DMS53 (cell line): ENCODE results near the gene HSD17B12.
A peak's percentile ranks its signal among the peaks of the same experiment; 100 is the strongest.

Source experiments
- DNase-seq: peaks from one replicate; lab custom pipeline; 2025; lab: John Stamatoyannopoulos, UW

The HSD17B12 gene

GRCh38 chr11:43806976-43807375, 126.4 kb downstream of the HSD17B12 start:
- DNase-seq: no peak

- peak; percentile 10 for DNase-seq
Measured at GRCh38 chr11:43810929-43811596, 130.5 kb downstream of the HSD17B12 start.

DNA sequence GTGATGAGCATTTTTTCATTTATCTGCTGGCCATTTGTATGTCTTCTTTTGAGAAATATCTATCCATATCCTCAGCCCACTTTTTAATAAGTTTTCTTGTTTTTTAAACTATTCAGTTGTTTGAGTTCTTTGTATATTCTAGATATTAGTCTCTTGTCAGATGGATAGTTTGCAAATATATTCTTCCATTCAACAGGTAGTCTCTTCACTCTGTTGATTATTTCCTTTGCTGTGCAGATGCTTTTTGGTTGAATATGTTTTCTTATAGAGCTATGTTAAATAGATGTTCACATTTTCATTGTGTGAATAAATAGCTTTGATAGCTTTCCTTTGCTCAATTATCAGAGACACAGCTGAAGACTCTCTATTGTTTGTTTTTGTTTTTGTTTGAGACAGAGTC, 131.9 kb downstream of the HSD17B12 start:
- DNase-seq: no peak

DNA sequence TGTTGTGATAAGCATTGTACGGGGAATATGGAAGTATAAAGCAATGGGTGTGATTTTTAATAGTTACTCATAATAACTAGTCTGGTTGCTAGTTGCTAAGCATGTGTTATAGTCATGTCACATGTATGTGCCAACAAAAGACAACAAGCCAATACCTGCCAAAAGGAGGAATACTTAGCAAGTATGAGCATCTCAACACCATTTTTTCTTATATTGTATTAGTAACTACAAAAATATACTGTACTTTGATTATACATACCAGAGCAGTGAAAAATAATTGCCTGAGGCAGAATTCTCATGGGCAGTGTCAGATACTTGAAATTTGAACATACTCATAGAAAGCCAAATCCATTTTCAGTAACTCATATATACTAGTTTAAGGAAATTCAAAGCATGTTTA, 137.7 kb downstream of the HSD17B12 start:
- DNase-seq: no peak

DNA sequence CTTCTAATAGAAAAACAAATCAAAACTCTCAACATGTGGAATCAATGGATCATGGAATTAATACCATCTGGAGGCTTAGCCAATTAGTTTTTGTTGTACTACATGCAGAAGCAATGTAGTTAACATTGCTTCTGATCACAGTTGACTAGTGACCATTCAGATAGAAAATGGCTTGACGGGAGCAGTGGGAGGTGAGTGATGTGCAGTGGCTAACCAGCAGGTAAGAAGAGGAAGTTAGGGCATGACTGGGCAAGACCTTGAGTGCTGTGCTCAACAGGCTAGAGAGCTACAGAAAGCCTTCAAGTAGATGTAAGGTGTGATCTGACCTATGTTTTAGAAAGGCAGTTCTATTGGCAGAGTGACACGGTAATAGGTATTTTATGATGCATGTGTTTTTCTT, 139.4 kb downstream of the HSD17B12 start:
- no peak for DNase-seq

DNA sequence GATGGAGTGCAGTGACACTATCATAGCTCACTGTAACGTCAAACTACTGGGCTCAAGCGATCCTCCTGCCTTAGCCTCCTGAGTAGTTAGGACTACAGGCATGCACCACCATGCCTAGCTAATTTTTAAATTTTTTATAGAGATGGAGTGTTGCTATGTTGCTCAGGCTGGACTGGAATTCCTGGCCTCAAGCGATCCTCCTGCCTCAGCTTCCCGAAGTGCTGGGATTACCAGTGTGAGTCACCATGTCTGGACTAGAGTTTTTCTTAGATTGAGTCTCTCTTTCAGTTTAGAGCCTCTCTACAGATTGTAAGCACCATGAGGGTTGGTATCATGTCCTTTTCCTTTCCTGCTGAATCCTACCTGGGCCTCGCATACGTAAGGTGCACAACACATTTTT, 142.8 kb downstream of the HSD17B12 start:
- no peak for DNase-seq

- DNase-seq: no peak
Measured at GRCh38 chr11:43823851-43824250, 143.3 kb downstream of the HSD17B12 start.

DNA sequence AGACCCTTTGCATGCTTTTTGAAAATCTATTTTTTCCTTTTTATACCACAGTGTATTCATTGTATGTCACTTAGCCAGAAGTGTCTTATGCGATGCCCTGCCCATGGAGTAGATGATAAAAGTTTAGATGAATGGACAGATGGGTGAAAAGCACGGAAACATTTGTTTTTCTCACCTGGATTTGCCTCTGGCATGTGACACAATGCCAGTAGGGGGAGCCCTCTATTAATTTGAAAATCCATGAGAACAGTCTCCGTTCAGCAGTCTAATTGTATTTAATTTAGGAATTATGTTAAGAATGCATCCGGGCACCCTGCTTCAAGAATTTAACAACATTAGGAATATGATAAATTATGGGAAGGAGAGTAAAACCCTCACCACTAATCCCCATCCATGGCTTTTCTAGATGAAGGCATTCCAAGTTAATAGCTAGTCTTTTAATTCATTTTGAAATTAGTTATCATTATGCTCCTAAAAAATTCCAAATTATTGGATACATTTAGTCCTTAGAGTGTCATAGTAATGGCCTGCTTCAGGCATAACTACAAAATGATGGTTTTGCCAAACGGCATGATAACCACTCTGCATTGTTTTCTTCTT, 144.8 kb downstream of the HSD17B12 start:
- DNase-seq: peak; percentile 59

DNA sequence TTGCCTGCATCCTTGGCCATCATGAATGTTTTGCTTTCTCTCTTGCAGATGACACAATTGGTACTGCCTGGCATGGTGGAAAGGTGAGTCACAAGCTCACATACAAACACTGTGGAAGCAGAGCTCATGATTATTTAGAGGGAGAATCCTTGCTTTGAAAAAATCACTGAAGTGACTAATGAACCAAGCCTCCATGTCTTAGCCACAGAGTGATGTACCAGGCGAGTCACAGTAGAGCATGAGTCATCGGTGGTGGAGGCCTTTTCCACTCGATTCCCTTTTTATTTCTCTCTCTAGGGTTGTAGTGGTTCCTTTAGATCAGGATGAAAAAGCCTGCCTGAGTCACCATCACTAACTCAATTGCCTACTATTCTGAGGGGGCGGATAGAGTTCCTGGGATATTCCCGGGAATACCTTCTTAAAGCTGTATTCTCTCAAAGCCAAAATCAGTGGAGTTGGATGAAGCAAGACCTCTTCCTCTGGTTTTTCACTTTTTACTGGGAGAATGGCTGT, 150.4 kb downstream of the HSD17B12 start:
- DNase-seq: peak; percentile 85

DNA sequence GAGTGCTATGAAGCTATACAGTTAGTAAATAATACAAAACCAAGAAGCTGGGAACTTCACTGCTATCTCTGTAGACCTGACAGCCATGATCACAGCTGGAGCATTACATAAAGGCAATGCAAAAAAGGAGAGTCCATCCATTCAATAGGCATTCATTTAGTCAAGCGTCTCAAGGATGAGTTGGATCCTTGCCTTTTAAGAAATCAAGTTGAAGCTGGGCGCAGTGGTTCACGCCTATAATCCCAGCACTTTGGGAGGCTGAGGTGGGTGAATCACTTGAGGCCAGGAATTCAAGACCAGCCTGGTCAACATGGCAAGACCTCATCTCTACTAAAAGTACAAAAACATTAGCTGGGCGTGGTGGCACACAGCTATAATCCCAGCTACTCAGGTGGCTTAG, 152.0 kb downstream of the HSD17B12 start:
- no peak for DNase-seq

- peak; percentile 48 for DNase-seq
Measured at GRCh38 chr11:43833657-43834073, 153.1 kb downstream of the HSD17B12 start.

- DNase-seq: no peak
Measured at GRCh38 chr11:43834286-43834685, 153.7 kb downstream of the HSD17B12 start.

- DNase-seq: no peak
Measured at GRCh38 chr11:43835104-43835503, 154.6 kb downstream of the HSD17B12 start.

- no peak for DNase-seq
Measured at GRCh38 chr11:43837879-43838278, 157.3 kb downstream of the HSD17B12 start.

DNA sequence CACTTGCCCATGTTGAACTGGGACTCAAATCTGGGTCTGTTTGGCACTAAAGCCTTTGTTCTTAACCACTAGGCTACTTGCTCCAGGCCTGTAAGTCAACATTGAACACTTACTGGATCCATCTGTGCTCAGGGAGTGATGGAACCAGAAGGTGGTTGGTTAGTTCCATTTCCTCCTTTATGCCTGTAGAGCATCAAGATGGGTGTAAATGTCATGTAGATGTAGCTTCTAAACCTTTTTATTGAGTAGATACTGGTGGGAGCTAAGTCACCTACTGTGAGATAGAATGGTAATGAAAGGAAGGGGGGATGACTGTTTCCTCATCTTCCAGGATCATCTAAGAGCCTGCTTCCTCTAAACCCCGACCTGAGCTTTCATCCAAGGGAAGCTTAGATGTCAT, 161.5 kb downstream of the HSD17B12 start:
- no peak for DNase-seq

DNA sequence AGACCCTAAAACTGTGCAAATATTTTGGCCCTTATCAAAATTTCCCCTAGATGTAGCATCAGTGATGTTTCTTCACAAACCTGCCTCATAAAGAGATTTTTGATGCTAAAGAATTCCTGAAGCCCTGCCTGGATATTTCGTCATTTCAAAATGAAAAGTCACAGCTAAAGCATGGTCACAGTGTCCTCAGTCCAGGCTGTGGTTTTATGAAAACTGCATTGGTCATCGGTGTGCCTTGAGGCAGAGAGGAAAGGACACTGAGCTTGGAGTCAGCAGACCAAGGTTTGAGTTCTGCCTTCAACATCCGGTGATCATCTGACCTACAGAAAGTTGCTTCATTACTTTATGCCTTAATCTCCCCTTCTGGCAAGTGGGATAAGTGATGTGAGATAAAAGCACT, 165.3 kb downstream of the HSD17B12 start:
- DNase-seq: no peak

- peak; percentile 67 for DNase-seq
Measured at GRCh38 chr11:43852057-43852636, 171.6 kb downstream of the HSD17B12 start.

DNA sequence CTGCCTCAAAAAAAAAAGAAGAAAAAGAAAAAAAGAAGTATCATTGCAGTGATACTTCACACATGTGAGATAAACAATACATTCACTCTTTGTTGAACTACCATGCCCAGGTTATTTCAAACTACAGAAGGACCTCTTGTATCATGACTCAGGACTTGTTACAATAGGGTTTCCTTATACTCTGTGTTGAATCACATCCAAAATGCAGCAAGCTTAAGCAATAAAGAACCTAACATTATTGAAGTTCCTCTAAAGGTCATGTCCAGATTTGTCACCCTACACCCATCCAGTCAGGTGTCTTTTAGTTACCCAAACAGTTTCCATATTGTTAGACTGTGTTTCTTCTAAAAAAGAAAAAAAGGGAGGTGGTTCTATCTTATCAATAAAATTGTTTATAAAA, 173.2 kb downstream of the HSD17B12 start:
- DNase-seq: no peak

DNA sequence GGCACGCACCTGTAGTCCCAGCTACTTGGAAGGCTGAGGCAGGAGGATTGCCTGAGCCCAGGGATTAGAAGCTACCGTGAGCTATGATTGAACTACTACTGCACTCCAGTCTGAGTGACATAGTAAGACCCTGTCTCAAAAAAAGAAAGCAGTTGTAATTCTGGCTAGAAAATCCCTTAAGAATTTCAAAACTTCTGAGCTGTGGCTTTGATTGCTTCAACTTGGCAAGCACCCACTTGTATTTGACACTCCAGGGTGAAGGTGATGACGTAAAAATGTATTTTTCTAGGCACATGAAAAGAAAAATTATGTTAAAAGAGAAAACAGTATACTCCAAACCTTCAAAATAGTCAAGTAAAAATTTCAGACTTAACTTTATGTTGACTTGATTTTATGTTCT, 176.5 kb downstream of the HSD17B12 start:
- DNase-seq: no peak

DNA sequence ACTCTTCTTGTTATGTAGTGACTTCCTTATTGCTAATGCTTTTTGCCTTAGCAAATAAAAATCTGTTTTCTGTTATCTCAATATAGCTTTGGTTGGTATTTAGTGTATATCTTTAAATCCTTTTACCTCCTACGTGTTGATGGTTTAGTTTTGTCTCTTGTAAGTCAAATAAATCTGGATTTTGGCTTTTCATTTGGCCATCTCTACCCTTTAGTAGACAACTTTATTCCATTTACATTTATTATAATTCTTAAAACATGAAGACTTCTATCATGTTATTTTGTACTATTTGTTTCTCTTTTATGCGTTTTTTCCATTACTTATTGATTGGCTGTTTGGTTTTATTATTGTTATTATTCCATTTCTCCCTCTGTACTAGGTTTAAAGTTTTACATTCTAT, 180.6 kb downstream of the HSD17B12 start:
- DNase-seq: no peak

DNA sequence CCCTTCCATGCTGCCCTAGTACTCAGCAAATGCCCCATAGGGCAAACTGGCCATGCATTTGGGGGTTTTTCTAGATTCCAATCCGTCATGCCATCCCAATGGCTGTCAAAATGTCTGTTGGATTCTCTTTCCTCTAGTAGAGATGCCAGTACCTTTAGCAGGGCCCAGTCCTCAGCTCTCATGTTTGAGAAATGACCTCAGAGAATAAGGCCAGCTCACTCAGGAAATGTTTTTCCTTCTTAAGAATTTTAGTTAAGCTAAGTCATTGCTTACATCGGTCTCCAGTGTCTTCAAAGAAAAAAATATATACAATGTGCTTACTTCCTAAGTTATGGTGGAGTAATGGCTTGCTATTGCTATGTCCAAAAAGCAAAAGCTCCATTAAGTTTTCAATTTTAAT, 186.0 kb downstream of the HSD17B12 start:
- DNase-seq: no peak

DNA sequence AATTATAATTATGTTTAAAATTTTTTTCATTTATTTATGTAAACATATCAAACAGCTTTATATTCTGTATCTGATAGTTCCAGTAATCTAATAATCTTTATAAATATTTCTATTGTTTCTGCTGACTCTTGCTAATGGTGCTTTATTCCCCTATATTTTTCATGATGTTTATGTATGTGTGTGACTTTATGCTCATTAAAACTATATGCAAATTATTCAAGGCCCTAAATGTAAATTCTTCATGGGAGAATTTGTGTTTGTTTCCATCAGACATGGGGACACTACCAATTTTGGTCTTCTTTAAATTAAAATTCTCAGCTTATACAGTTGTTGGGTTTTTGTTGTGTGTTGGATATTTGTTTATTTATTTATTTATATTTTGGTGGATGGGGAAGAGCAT, 186.4 kb downstream of the HSD17B12 start:
- DNase-seq: no peak

GRCh38 chr11:43868852-43869567, 188.5 kb downstream of the HSD17B12 start:
- DNase-seq: peak; percentile 59
